ENCODE measurements around the gene AKR7A2.

The AKR7A2 gene

GRCh38 chr1:19311931-19312781 lies at the start of gene AKR7A2, which contains the start of gene SLC66A1:
Gene AKR7A2, minus strand, starts transcription at chr1:19312144. Its CDS starts 20 bp downstream, at chr1:19312124.
Gene SLC66A1, plus strand, starts transcription at chr1:19312326. Its CDS starts 5,352 bp downstream, at chr1:19317678.
- Histone ChIP-seq H3K4me1 (no peaks in the 10 kb centered on the region), H3K9ac (peak within 1 kb of the TSS; percentile 72), H3K36me3 (ENCODE audit: control insufficient read depth, insufficient read depth, low read length) (no peaks in the 10 kb centered on the region), H3K4me3 (ENCODE audit: low read depth, low read length) (peak within 1 kb of the TSS; percentile 89), H3K9me3 (ENCODE audit: control insufficient read depth, low read length) (no peaks in the 10 kb centered on the region), H2AFZ (peak within 1 kb of the TSS; percentile 86), H3K79me2 (peaks cover under 1% of the 10 kb centered on the region), H3K4me2 (ENCODE audit: low read length) (peak within 1 kb of the TSS; percentile 98), H3K27me3 (ENCODE audit: control insufficient read depth, insufficient read depth, low read length) (no peaks in the 10 kb centered on the region), H3K27ac (peak within 1 kb of the TSS; percentile 53)
- no peak for TF ChIP-seq CTCF (IDR thresholded peaks at IDR 0.05)

- Histone ChIP-seq H3K4me1 (no peaks in the 10 kb centered on the region), H3K27ac (no peak overlapping the region), H3K79me2 (peaks cover 3% of the 10 kb centered on the region), H3K4me3 (ENCODE audit: low read depth, low read length) (no peak overlapping the region), H3K4me2 (ENCODE audit: low read length) (no peak overlapping the region), H3K9ac (no peak overlapping the region), H3K9me3 (ENCODE audit: control insufficient read depth, low read length) (no peaks in the 10 kb centered on the region), H3K27me3 (ENCODE audit: control insufficient read depth, insufficient read depth, low read length) (no peaks in the 10 kb centered on the region), H3K36me3 (ENCODE audit: control insufficient read depth, insufficient read depth, low read length) (no peaks in the 10 kb centered on the region), H2AFZ (no peak overlapping the region)
- no peak for TF ChIP-seq CTCF (IDR thresholded peaks at IDR 0.05)
Measured at GRCh38 chr1:19360843-19361610, 49.1 kb upstream of the AKR7A2 start.

GRCh38 chr1:19360432-19360831 lies 48.5 kb upstream of the AKR7A2 start:
- peaks cover 3% of the 10 kb centered on the region for H3K79me2 ChIP-seq
- H3K27ac ChIP-seq, result no peak overlapping the region
- H3K4me1 ChIP-seq, result no peaks in the 10 kb centered on the region
- no peaks in the 10 kb centered on the region for H3K36me3 ChIP-seq (ENCODE audit: control insufficient read depth, insufficient read depth, low read length)
- no peak overlapping the region for H3K9ac ChIP-seq
- H2AFZ ChIP-seq, result no peak overlapping the region
- no peak for TF ChIP-seq CTCF (IDR thresholded peaks at IDR 0.05)
- no peak overlapping the region for H3K4me3 ChIP-seq (ENCODE audit: low read depth, low read length)
- no peaks in the 10 kb centered on the region for H3K27me3 ChIP-seq (ENCODE audit: control insufficient read depth, insufficient read depth, low read length)
- no peak overlapping the region for H3K4me2 ChIP-seq (ENCODE audit: low read length)
- no peaks in the 10 kb centered on the region for H3K9me3 ChIP-seq (ENCODE audit: control insufficient read depth, low read length)

- H3K4me3 ChIP-seq (ENCODE audit: low read depth, low read length), result no peak overlapping the region
- no peak overlapping the region for H3K27ac ChIP-seq
- H3K36me3 ChIP-seq (ENCODE audit: control insufficient read depth, insufficient read depth, low read length), result no peaks in the 10 kb centered on the region
- peaks cover 3% of the 10 kb centered on the region for H3K79me2 ChIP-seq
- TF ChIP-seq CTCF (IDR thresholded peaks at IDR 0.05), result no peak
- no peak overlapping the region for H2AFZ ChIP-seq
- H3K4me1 ChIP-seq, result no peaks in the 10 kb centered on the region
- no peaks in the 10 kb centered on the region for H3K27me3 ChIP-seq (ENCODE audit: control insufficient read depth, insufficient read depth, low read length)
- no peak overlapping the region for H3K4me2 ChIP-seq (ENCODE audit: low read length)
- H3K9ac ChIP-seq, result no peak overlapping the region
- H3K9me3 ChIP-seq (ENCODE audit: control insufficient read depth, low read length), result no peaks in the 10 kb centered on the region
Measured at GRCh38 chr1:19360016-19360415, 48.1 kb upstream of the AKR7A2 start.
